NCI-H2029 (cell line): ENCODE results near the gene APBA1.

ENCODE experiments used
- DNase-seq: peaks from one replicate; lab custom pipeline; 2025; lab: John Stamatoyannopoulos, UW

Gene APBA1

DNA sequence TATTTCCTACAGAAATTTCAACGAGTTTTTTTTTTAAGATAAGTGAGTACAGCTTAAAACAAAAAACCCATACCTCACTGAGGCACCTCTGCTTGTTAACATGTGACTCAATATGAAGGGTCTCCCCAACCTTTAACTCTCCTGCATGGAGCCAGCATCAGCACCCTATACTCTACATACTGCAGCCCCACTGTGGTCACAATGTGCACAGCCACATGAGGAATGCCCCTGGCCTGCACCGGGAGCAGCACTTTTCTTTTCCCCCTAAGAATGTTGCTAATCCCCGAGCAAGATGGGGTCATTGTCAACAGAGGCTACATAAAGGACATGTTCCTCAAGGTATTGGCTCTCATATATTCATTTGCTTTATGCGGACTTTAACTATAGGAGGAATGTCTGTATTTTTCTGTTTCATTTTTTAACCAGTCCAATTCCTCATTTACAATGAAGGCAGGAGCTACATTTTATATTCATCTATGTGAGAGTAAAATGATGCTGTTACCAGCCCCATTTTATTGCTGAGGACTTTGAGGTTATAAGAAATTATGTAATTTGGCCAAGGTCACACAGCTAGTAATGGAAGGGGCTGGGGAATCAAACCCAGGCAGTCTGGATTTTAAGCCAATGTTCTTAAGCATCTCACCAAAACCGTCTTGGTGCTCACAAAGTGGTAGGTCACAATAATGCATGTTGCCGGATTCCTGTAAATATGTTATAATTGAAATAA lies 93.0 kb downstream of the APBA1 start:
- DNase-seq, result no peak

DNA sequence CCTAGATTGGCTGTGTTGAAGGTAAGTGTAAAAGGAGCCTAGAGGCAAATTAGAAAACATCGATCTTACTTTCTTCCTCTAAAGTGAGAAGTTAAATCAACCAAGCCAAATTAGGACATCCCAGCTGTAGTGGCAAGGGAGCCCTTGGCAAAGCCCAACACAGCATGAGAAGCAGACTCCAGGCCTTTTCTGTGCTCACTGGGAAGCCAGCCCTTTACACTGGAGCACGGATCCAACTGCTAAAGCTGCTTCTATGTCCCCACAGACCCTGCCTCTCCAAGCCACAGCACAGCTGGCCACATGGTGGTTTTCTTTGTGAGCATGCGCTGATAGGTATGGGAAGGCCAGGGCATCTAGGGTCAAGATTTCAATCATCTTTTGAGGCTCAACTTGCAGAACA lies 94.1 kb downstream of the APBA1 start:
- DNase-seq, result no peak

DNA sequence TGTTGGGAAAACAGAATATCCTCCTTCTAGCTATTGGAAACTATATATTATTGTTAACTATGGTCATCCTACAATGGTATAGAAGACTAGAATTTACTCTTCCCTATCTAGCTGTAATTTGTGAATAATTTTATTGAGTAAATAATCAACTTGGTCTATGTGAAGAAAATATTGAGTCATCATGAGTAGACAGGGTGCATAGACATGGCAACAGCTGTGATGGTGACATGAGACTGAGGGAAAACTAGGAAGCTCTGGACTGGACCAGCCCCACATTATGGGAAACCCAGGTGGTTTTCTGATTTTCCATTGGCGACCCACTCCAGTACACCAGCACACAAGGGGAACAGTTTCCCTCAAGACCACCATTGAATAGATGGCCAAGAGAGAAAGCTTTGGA lies 95.0 kb downstream of the APBA1 start:
- no peak for DNase-seq

DNA sequence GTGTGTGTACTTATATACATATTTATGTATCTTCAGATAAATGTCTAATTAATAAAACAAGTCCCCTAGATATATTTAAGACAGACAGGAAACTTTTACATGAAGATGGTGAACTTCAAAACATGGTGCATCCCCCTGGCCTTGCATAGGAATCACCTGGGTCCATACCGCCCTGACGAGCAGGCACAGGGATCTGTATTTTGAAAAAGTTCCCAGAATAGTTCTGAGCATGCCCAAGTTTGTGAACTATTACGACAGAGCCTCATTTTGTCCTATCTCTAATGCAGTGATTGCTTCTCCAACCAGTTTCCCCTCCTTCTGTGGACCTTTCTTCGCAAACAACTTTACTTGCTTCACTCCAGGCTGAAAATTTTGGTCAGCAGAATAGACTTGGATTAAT lies 98.1 kb downstream of the APBA1 start:
- DNase-seq, result no peak

DNA sequence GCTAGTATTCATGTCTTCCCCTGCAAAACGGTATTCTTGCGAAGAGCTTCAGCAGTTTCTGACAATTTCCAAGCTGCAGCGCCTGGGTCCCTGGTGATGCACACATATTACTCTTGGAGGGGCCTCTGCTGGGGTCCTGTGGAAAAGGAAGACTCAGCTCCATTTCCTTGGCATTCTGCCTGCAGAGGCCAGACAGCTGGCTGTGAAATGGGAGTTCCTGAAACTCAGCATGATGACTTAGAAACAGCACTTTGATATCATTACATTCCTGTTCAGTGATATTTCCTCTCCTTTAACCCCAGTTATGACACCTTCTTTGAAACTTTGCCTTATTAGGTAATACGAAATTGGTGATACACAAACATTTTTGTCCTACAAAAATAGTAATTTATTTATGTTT lies 98.5 kb downstream of the APBA1 start:
- no peak for DNase-seq

DNA sequence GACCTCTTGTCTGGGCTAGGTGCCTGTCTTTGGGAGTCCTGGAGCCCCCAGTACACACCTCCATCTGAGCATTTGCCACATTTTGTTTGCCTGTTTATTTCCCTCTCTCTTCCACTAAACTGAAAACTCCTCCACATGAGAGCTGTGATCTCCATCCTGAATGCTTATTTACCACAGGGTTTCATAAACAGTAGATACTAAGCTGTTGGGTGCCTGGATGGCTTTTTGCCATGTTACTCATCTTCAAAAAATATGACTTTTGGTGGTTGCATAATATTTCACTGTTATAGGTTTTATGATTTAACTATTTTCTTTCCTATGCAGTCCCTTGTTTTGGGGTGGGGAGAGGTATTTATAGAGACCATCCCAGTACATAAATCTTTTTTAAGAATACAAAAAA lies 99.6 kb downstream of the APBA1 start:
- no peak for DNase-seq

DNA sequence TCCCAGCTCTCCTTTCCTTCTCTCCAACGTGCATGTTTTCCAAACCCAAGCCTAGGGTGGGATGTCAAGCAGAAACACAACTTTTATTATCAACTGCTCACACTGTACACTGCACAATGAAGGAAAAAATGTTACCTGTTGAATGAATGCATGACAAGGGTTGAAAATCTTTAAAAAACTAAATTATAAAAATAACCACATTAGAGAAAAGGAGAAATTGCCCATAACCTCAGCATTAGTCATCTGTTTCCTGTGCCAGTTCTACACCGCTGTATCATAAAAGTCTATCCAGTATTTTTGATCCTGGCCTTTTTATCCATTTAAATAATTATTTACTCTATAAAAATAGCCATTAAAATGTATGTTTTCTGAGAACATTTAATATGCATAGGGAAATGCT lies 101.1 kb downstream of the APBA1 start:
- DNase-seq, result no peak

DNA sequence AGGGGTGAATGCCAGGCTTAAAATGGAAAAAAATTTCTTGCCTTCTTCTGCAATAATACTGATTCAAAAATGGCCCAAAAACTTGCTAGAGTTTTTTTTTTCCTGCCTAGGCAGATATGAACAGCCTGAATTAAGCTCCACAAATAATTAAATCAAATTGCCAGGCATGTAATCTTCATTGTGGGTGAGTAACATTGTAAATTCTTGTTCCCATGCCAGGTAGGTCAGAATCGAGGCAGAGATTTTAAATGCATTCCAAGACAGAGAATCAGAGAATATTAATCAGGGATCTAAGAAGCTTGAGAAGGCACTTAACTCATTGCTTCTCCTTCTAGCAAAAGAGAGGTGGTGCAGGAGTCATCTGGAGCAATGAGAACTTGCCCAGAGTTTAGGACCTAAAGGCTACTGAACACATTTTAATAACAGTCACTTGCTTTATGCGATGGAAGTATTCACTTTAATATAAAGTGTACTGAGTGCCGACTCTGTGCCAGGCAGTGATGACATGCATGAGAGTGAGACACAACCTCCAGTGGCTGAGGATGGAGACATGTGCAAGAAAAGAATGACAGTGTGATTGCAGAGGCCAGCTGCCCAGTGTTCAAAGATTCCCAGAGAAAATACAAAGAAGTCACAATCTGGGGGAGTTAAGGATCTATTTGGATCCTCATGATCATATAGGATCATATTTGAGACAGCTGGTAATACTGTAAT lies 102.3 kb downstream of the APBA1 start:
- DNase-seq, result no peak

DNA sequence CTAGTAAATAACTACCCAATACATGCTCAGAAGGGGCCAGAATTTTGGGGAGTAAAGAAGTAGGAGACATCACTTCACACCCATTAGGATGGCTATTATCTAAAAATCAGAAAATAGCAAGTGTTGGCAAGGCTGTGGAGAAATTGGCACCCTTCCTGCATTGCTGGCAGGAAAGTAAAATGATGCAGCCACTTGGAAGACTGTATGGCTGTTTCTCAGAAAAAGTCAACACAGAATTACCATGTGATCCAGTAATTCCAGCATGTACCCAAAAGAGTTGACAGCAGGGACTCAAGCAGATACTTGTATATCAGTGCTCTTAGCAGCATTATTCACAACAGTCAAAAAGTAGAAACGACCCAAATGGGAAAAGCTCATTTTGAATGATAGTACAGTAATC lies 107.6 kb downstream of the APBA1 start:
- no peak for DNase-seq

DNA sequence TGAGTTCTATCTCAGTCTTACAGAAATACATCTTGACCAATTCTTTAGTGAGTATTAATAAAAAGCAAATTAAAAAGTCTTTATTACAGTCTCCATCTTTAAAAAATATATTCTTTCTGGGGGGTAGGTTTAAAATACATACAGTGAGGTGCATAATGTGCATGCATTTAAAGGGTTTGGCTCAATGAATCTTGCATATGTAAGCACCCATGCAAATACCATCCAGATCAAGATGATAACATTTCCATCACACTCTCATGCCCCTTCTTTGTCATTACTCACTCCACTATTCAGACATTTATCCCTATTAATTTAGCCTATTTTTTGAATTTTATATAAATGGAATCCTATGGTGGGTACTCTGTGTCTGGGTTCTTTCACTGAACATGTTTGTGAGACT lies 113.0 kb downstream of the APBA1 start:
- no peak for DNase-seq

DNA sequence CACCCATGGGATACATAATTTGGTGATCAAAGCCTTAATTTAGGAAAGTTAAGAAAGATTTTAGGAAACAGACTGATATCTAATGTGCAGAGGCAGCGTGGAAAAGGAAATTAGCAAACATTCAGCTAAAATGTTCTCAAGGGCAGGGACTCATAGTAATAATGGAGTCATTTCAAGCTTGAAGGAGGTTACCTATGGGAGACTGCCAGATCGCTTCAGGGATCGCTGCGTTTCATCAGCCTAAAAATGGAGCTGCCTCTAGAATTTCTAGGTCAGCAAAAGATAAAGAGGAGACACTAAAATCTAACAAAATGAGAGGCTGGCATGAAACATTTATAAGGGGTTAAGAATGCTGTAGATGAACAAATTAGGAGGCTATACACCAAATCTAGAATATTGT lies 115.5 kb downstream of the APBA1 start:
- DNase-seq, result no peak

DNA sequence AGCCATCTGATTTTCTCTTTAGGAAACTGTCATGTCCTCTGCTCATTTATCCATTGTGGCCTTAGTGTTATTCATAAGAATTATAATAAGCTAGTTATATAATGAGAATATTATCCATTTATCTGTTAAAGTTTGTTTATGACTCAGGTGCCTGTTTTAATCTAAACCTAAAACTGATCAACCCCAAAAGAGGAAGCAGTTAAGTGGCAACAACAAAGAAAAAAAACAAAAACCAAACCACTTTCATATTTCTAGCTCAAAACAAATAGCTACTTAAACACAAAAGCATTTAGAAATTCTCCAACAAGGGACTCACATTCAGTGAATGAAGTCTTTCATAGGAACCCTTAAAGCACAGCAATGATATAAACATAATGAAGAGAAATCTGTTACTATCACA lies 116.4 kb downstream of the APBA1 start:
- DNase-seq, result no peak

DNA sequence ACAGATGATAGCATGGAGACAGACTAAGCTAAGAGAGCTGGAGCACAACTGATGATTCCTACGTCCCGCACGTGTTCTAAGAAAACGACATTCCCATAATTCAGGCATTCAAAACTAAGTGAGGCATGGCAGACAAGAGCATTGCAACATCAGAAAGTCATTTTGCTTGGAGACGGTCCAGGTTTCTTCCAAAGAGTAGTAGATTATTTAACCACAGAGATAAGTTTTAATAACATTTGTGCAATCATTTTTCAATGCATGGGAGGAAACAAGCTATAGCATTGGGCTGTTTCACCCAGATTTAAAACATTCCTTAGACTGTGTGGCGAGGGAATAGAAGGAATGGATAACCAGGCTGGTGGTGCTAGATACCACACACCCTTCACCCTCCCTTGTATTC lies 117.2 kb downstream of the APBA1 start:
- DNase-seq, result no peak

DNA sequence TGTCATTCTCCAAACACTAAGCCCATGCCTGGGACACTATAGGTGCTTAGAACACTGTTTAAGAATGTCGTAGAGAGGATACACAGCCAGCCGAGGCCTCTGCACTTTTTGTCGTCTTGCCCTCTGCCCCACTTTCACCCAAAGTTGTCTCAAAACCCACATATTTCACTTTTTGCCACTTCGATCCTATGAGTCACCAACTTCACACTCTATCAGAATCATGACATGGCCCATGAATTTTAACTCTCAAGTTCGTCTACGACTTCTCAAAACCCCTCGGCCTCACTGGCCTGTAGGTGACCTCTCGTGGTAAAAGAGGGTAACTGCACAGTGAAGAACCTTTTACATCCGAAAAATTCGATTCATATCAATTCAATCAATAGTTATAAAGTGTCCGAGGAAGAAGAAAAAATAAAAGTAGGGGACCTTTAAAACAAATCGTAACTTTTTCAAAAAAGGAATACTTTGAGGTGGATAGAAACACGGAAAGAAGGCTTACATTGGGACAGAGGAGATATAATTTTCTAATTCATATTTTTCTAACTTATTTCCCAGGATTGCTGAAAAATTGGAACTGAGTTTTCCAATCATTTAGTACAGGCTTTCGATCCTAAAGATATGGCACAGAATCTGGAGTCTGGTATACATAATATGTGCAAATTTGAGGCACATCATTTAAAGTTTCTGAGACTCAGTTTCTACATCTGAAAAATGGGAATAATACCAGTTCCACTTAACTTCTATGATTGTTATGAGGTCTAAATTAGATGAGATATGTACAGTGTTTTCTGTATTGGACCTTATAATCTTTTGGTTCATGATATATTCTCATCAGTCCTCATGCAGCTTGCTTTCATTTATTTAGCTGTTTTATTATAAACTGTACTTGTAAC lies 122.6 kb downstream of the APBA1 start:
- peak; percentile 16 for DNase-seq

DNA sequence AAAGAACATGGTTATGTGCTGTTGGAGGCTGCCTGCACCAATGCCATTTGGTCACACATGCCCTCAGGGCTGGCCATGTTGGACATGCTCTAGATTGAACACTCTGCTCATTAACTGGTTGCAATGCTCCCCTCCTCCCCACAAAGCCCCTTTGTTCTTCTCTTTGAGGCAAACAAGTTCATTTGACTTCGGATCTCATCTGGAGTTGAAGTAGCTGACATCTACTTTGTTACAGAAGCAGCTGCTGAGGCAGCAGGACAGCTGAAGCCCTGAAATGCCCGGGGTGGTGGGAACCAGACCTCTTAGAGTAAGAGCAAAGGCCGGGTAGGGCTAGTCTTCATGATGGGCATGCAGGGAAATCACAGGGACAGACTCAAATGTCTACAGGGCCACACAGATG lies 123.5 kb downstream of the APBA1 start:
- no peak for DNase-seq

DNA sequence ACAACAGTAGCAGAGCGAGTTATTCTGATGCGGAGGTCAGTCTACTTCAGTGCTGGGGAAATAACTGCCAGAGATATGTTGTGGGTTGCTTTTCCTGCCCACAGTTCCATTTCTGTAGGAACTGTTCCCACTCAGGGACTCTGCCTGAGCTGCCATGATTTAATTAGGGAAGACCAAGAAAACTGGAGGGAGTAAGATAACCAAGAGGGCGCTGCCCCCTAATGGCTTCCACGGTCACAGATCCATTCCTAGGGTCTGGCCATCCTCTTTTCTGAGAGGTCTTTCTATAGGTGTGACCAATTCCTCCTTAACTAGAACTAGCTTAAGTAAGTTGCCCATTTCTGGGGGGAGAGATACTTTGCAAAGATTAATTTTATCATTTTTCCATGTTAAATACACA lies 125.9 kb downstream of the APBA1 start:
- peak; percentile 29 for DNase-seq

DNA sequence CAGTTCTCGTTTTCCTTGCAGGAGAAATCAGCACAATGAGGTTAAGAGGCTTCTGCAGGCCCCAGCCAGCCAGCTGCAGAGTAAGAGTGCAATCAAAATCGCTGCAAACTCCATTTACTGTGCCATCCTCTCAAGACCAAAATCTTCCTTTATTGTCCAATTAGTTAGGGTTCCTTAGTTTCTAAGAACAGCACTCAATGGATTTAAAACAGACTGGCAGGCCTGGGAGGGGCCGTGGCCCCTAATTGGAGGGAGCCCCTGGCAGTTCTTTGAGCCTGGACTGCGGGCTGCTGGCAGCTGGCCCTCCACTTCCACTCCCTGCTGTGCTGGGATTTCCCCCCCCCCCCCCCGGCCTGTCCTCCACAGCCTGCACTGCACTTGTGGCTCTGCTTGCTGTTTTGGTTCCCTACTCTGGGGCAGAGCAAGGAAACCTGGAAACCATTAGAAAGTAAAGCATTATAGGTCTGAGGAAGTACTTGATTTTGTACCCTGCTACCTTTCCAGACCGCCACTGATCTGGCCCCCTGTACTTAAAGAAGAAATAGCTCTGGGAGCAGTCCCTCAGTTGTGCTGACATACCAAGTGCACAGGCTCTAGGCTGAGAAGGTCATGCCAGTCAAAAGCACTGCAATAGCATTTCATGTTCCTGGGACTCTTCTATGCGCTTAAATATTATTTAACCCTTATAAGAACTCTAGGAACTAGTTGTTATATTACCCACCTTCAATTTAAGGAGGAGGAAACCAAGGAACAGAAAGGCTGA lies 129.0 kb downstream of the APBA1 start:
- DNase-seq, result no peak

DNA sequence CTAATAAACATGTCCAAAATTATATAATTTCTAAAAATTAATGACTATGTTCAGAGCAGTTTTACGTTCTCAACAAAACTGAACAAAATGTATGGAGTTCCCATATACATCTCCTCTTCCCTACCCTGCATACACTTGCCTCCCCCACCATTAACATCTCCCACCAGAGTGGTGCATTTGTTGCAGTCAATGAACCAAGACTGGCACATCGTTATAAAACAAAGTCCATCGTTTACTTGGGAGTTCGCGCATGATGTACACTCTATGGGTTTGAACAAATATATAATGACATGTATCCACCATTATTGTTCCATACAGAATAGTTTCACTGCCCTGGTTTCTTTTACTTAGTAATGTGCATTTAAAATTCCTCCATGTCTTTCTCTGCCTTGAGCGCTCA lies 130.1 kb downstream of the APBA1 start:
- DNase-seq, result no peak

DNA sequence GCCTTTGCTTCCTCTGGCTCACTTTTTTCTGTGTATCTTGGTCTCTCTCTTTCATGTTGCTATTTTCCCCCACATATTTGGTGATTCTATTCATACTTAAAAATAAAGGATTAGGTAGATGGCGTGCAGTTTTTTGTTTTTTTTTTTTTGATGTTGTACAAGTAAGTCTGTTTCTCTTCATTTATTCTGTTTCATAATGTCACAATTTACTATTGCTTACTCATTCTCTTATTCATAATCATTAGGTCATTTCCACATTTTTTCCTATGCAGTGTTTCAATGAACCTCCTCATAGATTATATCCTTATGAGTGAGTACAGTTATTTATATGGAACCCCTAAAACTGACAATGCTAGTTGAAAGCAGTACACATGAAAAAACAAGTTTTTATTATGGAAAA lies 136.3 kb downstream of the APBA1 start:
- no peak for DNase-seq

DNA sequence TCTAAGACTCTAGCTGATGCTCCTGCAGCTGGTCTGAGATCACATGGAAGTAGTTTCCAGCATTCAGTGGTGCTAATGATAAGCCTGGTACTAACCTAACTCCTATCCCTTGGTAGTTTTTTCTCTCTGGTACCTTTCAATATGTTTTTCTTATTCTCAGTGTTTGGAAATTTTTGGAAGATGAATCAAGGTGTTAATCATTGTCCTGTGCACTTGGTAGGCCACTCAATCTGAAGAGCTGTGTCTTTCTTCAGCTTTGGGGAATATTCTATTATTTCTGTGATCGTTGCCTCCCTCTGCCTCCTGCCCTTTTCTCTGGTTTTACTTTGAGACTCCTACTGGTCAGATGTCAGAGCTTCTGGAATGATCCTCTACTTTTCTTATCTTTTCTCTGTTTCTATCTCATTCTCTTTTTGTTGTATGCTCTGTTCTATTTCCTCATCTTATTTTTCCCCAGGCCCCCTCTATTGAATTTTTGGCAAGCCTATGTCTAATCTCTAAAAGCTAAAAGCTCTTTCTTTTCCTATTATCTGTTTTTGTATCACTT lies 136.8 kb downstream of the APBA1 start:
- no peak for DNase-seq

DNA sequence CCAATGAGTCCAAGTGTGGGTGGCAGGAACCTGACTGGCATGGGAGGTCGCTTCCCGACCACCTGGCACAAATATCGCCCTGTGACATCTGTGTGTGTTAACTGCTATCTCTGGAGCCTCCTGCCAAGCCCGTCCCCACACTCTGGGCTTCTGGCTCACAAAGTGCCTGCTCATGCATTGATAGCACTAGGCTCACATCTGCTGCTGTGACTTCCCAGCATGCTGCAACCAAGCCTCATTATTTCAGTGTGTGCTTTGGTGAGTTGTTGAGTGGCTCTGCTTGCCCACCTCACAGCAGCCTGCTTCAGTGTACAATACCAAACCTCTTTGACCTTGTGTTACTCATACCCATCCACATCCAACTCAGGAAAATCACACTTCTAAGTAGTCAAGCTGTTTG lies 139.8 kb downstream of the APBA1 start:
- no peak for DNase-seq

DNA sequence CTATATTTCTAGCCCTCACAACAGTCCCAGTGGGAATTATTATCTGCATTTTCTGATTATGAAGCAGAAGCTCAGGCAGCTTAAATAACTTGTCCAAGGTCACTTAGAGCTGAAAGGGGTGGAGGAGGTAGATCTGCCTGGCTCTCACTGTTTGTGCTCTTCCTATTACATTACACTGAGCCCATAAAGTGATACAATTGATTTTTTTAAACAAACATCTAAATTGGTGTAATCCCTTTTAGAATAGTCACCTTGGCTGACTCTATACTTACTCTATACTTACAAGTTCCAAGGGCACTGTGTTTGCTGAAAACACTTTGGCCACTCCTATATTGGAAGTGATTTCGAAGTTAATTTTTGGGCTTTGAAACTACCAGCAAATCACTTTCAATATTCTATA lies 144.7 kb downstream of the APBA1 start:
- DNase-seq, result no peak
